Naive thymus-derived CD8-positive, alpha-beta T cell (primary cell): Measurements from ENCODE around the gene SLC13A3. TPM values are rescaled to one million over a fixed set of nuclear protein-coding genes. Genes with fewer than 3 reads are reported as not detected.
"Not testable (repeated sequence)": the region's sequence is repeated elsewhere in the genome, so short reads cannot be mapped to it uniquely, and the experiment has no call there.

Experiments used
- ATAC-seq, 2 donors: fragments of 150-1000 bp; cut with Tn5 transposase in 1 of 2; sonication (Bioruptor Pico), chemical (Tn5 transposase) in 1 of 2; 1 replicate in 1 of 2; 2 replicates in 1 of 2; pipeline ENCODE4 v1.10.0; 2021; ENCODE audit warnings: mild to moderate bottlenecking in 2 of 2, moderate library complexity in 2 of 2
- POLR2A ChIA-PET: fragments of 350-600 bp; sonication (Branson Sonifier 250); formaldehyde crosslinking; loops from one replicate; lab custom pipeline; 2021; ENCODE audit warnings: antibody characterized with exemption; lab: Charles Lee
- DNase-seq, 10 donors: peaks; one replicate each; pipeline versions ENCODE4 v3.0.0 to v3.0.0-alpha.2; 2020 to 2022
- H3K27ac Mint-ChIP-seq, 10 donors: one replicate each; pipeline ENCODE4 v1.8.0; 2020 to 2022; ENCODE audit warnings: mild to moderate bottlenecking in 10 of 10, mixed read lengths in 10 of 10, moderate library complexity in 4 of 10, inconsistent platforms in 1 of 10
- H3K27me3 Mint-ChIP-seq, 5 donors: one replicate each; pipeline ENCODE4 v1.8.0; 2021 to 2022; ENCODE audit warnings: mixed read lengths in 5 of 5
- H3K36me3 Mint-ChIP-seq, 3 donors: one replicate each; pipeline ENCODE4 v1.8.0; 2020 to 2022; ENCODE audit warnings: mixed read lengths in 3 of 3, mild to moderate bottlenecking in 2 of 3, inconsistent platforms in 1 of 3
- H3K4me1 Mint-ChIP-seq, 4 donors: one replicate each; pipeline ENCODE4 v1.8.0; 2021 to 2022; ENCODE audit warnings: mixed read lengths in 4 of 4
- H3K4me3 Mint-ChIP-seq, 10 donors: one replicate each; pipeline ENCODE4 v1.8.0; 2020 to 2022; ENCODE audit warnings: mild to moderate bottlenecking in 10 of 10, mixed read lengths in 10 of 10, moderate library complexity in 6 of 10, inconsistent platforms in 1 of 10
- H3K9me3 Mint-ChIP-seq, 9 donors: one replicate each; pipeline ENCODE4 v1.8.0; 2020 to 2022; ENCODE audit warnings: mixed read lengths in 9 of 9, mild to moderate bottlenecking in 3 of 9, inconsistent platforms in 1 of 9, moderate library complexity in 1 of 9
- polyA plus RNA-seq, 3 donors: library from polyadenylated mRNA; unstranded; fragments of 300-500 nt; fragmentation: Illumina TruSeq; gene quantifications; one replicate each; pipeline ENCODE4 v1.2.3, GENCODE V29; 2021
- total RNA-seq, 8 experiments: library from RNA in 2 of 8; stranded (reverse) in 2 of 8; gene quantifications; one replicate each; pipeline ENCODE4 v1.2.3 and lab custom pipeline; 2021 to 2026

The SLC13A3 gene
- total and polyA plus RNA-seq, 5 experiments from 2014 or later, result 0.31 TPM; not detected in 4

GRCh38 chr20:46676649-46677316, 25.5 kb upstream of the SLC13A3 start:
- ATAC-seq, DNase-seq, POLR2A ChIA-PET, H3K9me3 Mint-ChIP-seq, H3K36me3 Mint-ChIP-seq, H3K27me3 Mint-ChIP-seq, H3K4me3 Mint-ChIP-seq: not testable (repeated sequence)
- H3K4me1 Mint-ChIP-seq, result peaks cover 4 to 12% (median 11%) of the 10 kb centered on the region in 4 donors
- peak overlapping the region in 1 of 10 donors; percentile 34 for H3K27ac Mint-ChIP-seq

- POLR2A ChIA-PET, result no interaction called here
- DNase-seq (no peak), ATAC-seq (no peak)
- Mint-ChIP-seq H3K36me3 (peaks cover 7 to 15% (median 14%) of the 10 kb centered on the region in 3 donors), H3K9me3 (peaks cover 0 to 19% (median 11%) of the 10 kb centered on the region in 9 donors), H3K27ac (no peak overlapping the region), H3K4me1 (no peaks in the 10 kb centered on the region), H3K27me3 (peaks cover 0 to 7% (median 0%) of the 10 kb centered on the region in 5 donors), H3K4me3 (no peak overlapping the region)
Measured at GRCh38 chr20:46674253-46675083, 23.2 kb upstream of the SLC13A3 start.

GRCh38 chr20:46673394-46674252, 22.4 kb upstream of the SLC13A3 start:
- peaks cover 0 to 7% (median 0%) of the 10 kb centered on the region in 5 donors for H3K27me3 Mint-ChIP-seq
- no peak for ATAC-seq
- H3K4me1 Mint-ChIP-seq, result no peaks in the 10 kb centered on the region

GRCh38 chr20:46672543-46673148, 21.4 kb upstream of the SLC13A3 start:
- no peak for ATAC-seq
- Mint-ChIP-seq H3K27ac (no peak overlapping the region), H3K36me3 (peaks cover 7 to 25% (median 15%) of the 10 kb centered on the region in 3 donors), H3K4me1 (no peaks in the 10 kb centered on the region), H3K4me3 (no peak overlapping the region), H3K27me3 (peaks cover 0 to 7% (median 0%) of the 10 kb centered on the region in 5 donors), H3K9me3 (peaks cover 0 to 19% (median 11%) of the 10 kb centered on the region in 9 donors)
- POLR2A ChIA-PET, result no interaction called here
- DNase-seq, result no peak

More at GRCh38 chr20:46673394-46674252, 22.4 kb upstream of the SLC13A3 start:
- POLR2A ChIA-PET, result no interaction called here
- H3K27ac Mint-ChIP-seq, result peak overlapping the region in 2 of 10 donors; percentile 20 to 55
- no peak overlapping the region for H3K4me3 Mint-ChIP-seq
- H3K36me3 Mint-ChIP-seq, result peaks cover 7 to 18% (median 15%) of the 10 kb centered on the region in 3 donors
- no peak for DNase-seq
- peaks cover 0 to 19% (median 11%) of the 10 kb centered on the region in 9 donors for H3K9me3 Mint-ChIP-seq

GRCh38 chr20:46671866-46672542, 20.7 kb upstream of the SLC13A3 start:
- Mint-ChIP-seq H3K9me3 (peaks cover 0 to 19% (median 11%) of the 10 kb centered on the region in 9 donors), H3K4me3 (no peak overlapping the region), H3K27me3 (peaks cover 0 to 7% (median 0%) of the 10 kb centered on the region in 5 donors), H3K27ac (no peak overlapping the region), H3K36me3 (peaks cover 7 to 29% (median 15%) of the 10 kb centered on the region in 3 donors), H3K4me1 (no peaks in the 10 kb centered on the region)
- POLR2A ChIA-PET, result interaction anchor here (0.6 kb wide), 1 partner anchor 684 kb away, joined by 3 read pairs; no protein-coding TSS in a partner anchor
- DNase-seq, result no peak
- no peak for ATAC-seq

- Mint-ChIP-seq H3K9me3 (peaks cover 0 to 19% (median 11%) of the 10 kb centered on the region in 9 donors), H3K36me3 (peaks cover 7 to 29% (median 15%) of the 10 kb centered on the region in 3 donors), H3K4me3 (no peak overlapping the region), H3K27ac (peak overlapping the region in 1 of 10 donors; percentile 52), H3K4me1 (no peaks in the 10 kb centered on the region), H3K27me3 (peaks cover 0 to 7% (median 0%) of the 10 kb centered on the region in 5 donors)
- POLR2A ChIA-PET, result no interaction called here
- ATAC-seq, result no peak
- no peak for DNase-seq
Measured at GRCh38 chr20:46670585-46671584, 19.6 kb upstream of the SLC13A3 start.

- Mint-ChIP-seq H3K27me3 (peaks cover 0 to 7% (median 0%) of the 10 kb centered on the region in 5 donors), H3K9me3 (peaks cover 0 to 19% (median 11%) of the 10 kb centered on the region in 9 donors), H3K36me3 (peaks cover 7 to 29% (median 15%) of the 10 kb centered on the region in 3 donors), H3K4me3 (no peak overlapping the region), H3K4me1 (no peaks in the 10 kb centered on the region), H3K27ac (no peak overlapping the region)
- ATAC-seq (no peak), DNase-seq (no peak)
- POLR2A ChIA-PET, result no interaction called here
Measured at GRCh38 chr20:46670228-46670584, 18.9 kb upstream of the SLC13A3 start.

GRCh38 chr20:46666818-46667515, 15.7 kb upstream of the SLC13A3 start:
- Mint-ChIP-seq H3K27ac (no peak overlapping the region), H3K4me1 (no peaks in the 10 kb centered on the region), H3K36me3 (peaks cover 6 to 35% (median 18%) of the 10 kb centered on the region in 3 donors), H3K9me3 (peaks cover 0 to 20% (median 13%) of the 10 kb centered on the region in 9 donors), H3K4me3 (no peak overlapping the region), H3K27me3 (no peaks in the 10 kb centered on the region)
- POLR2A ChIA-PET, result no interaction called here
- DNase-seq (no peak), ATAC-seq (no peak)

- peaks cover 0 to 17% (median 9%) of the 10 kb centered on the region in 9 donors for H3K9me3 Mint-ChIP-seq
- H3K27me3 Mint-ChIP-seq, result no peaks in the 10 kb centered on the region
- ATAC-seq, result no peak
- H3K4me1 Mint-ChIP-seq, result no peaks in the 10 kb centered on the region
- no peak overlapping the region for H3K4me3 Mint-ChIP-seq
- H3K36me3 Mint-ChIP-seq, result peaks cover 6 to 37% (median 18%) of the 10 kb centered on the region in 3 donors
- H3K27ac Mint-ChIP-seq, result no peak overlapping the region
- DNase-seq, result no peak
- POLR2A ChIA-PET, result no interaction called here
Measured at GRCh38 chr20:46666306-46666705, 15.0 kb upstream of the SLC13A3 start.

- POLR2A ChIA-PET, result no interaction called here
- peaks cover 0 to 15% (median 6%) of the 10 kb centered on the region in 9 donors for H3K9me3 Mint-ChIP-seq
- H3K4me1 Mint-ChIP-seq, result no peaks in the 10 kb centered on the region
- DNase-seq (no peak), ATAC-seq (no peak)
- no peak overlapping the region for H3K27ac Mint-ChIP-seq
- no peaks in the 10 kb centered on the region for H3K27me3 Mint-ChIP-seq
- H3K4me3 Mint-ChIP-seq, result no peak overlapping the region
- peaks cover 6 to 40% (median 18%) of the 10 kb centered on the region in 3 donors for H3K36me3 Mint-ChIP-seq
Measured at GRCh38 chr20:46665602-46666001, 14.3 kb upstream of the SLC13A3 start.
